HEK293T (cell line): Measurements from ENCODE around the gene ATP2A2.

Experiments
- CTCF ChIA-PET: fragments of 350-600 bp; formaldehyde crosslinking; extraction: SDS; loops from one replicate; lab custom pipeline; 2021; ENCODE audit warnings: antibody characterized with exemption, inconsistent platforms; lab: Yijun Ruan, JAX
- POLR2A ChIA-PET: fragments of 350-600 bp; formaldehyde crosslinking; extraction: SDS; loops from one replicate; lab custom pipeline; 2020; ENCODE audit warnings: antibody characterized with exemption, inconsistent platforms; lab: Yijun Ruan, JAX
- DNase-seq: peaks from one replicate; pipeline ENCODE4 v3.0.0; 2012; ENCODE audit warnings: mixed read lengths; ENCODE audit errors: extremely low spot score
- ARNT ChIP-seq: fragments of 450-650 bp; IDR thresholded peaks from 2 replicates; pipeline ENCODE4 v1.6.1; 2017; ENCODE audit warnings: mild to moderate bottlenecking
- BHLHE40 ChIP-seq: fragments of 450-650 bp; IDR thresholded peaks from 2 replicates; pipeline ENCODE4 v1.6.1; 2016; ENCODE audit warnings: mild to moderate bottlenecking, moderate library complexity, borderline replicate concordance
- CTBP1 ChIP-seq: fragments of 450-650 bp; IDR thresholded peaks from 2 replicates; pipeline ENCODE4 v1.6.1; 2016; ENCODE audit warnings: borderline replicate concordance
- ELF4 ChIP-seq: fragments of 450-650 bp; IDR thresholded peaks from 2 replicates; pipeline ENCODE4 v1.6.1; 2017; ENCODE audit warnings: antibody characterized with exemption
- FOXA1 ChIP-seq: fragments of 450-650 bp; IDR thresholded peaks from 2 replicates; pipeline ENCODE4 v1.6.1; 2016; ENCODE audit warnings: mild to moderate bottlenecking
- FOXK2 ChIP-seq: fragments of 450-650 bp; IDR thresholded peaks from 2 replicates; pipeline ENCODE4 v1.6.1; 2016; ENCODE audit warnings: mild to moderate bottlenecking
- FOXM1 ChIP-seq: fragments of 450-650 bp; IDR thresholded peaks from 2 replicates; pipeline ENCODE4 v1.6.1; 2017; ENCODE audit warnings: mild to moderate bottlenecking, borderline replicate concordance
- HDGF ChIP-seq: fragments of 450-650 bp; IDR thresholded peaks from 2 replicates; pipeline ENCODE4 v1.6.1; 2017; ENCODE audit warnings: antibody characterized with exemption, borderline replicate concordance
- L3MBTL2 ChIP-seq: fragments of 450-650 bp; conservative IDR thresholded peaks from 2 replicates; pipeline ENCODE4 v1.6.1; 2016; ENCODE audit warnings: mild to moderate bottlenecking
- LEF1 ChIP-seq: fragments of 450-650 bp; IDR thresholded peaks from 2 replicates; pipeline ENCODE4 v1.6.1; 2017; ENCODE audit warnings: mild to moderate bottlenecking, borderline replicate concordance
- NFRKB ChIP-seq: fragments of 450-650 bp; IDR thresholded peaks from 2 replicates; pipeline ENCODE4 v1.6.1; 2016; ENCODE audit warnings: mild to moderate bottlenecking, moderate library complexity
- SP1 ChIP-seq: fragments of 450-650 bp; IDR thresholded peaks from 2 replicates; pipeline ENCODE4 v1.6.1; 2017
- SUZ12 ChIP-seq: fragments of 450-650 bp; IDR thresholded peaks from 2 replicates; pipeline ENCODE4 v1.6.1; 2016; ENCODE audit warnings: mild to moderate bottlenecking
- TARDBP ChIP-seq: fragments of 450-650 bp; IDR thresholded peaks from 2 replicates; pipeline ENCODE4 v1.6.1; 2016
- ZNF384 ChIP-seq: fragments of 450-650 bp; IDR thresholded peaks from 2 replicates; pipeline ENCODE4 v1.6.1; 2016
- TF ChIP-seq, protein P1 (sequence below): fragments of 450-650 bp; IDR thresholded peaks from 2 replicates; pipeline ENCODE4 v1.6.1; 2016

Gene ATP2A2

DNA sequence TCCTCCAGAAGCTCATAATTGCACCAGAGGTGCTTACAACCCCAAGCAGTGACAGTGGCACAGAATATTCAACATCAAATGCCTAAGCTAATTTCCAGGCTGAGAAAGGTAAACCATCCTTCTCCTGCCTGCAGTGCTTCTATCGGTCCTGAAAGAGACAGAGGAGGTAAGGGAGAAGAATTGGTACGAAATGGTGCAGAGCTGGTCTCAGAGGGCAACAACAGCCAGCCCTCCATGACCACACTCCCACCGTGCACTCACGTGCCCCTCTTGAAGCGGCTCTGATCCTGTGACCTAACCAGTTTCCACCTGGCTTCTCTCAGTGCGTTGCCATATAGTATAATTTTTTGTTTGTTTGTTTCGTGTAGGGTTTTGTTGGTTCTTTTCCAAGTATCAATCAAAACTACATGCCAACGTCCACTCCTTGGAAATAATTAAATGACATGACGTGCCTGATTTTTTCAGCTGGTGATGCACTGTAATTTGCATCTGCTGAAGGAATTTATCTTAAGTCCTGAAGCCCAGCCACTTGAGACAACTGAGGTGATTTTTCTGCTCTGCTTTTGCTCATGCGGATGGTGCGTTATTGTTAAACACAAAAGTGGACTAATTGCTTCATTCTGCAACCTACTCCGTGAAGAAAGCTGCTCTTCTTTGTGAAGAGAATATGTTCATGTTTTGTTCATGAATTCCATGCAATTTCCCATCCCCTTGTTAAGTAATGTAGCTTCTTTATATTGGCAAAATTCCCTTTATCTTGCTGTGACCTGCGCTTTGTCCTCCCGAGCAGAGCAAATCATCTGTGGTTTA is 1.3 kb upstream of the ATP2A2 start:
- TF ChIP-seq NFRKB (no peak), BHLHE40 (no peak), HDGF (no peak), ARNT (no peak), TARDBP (no peak), SP1 (no peak), L3MBTL2 (no peak), FOXA1 (no peak)
- CTCF ChIA-PET, result interaction anchor here (0.8 kb wide), 1 partner anchor 55 kb away, joined by 3 read pairs; no protein-coding TSS in a partner anchor
- POLR2A ChIA-PET, result interaction anchor here (0.7 to 2.9 kb wide), 9 partner anchors 8 to 189 kb away, joined by 3 to 21 read pairs (median 5); partner anchors contain the start of genes FAM216A, GPN3 and IFT81
- no peak for DNase-seq

DNA sequence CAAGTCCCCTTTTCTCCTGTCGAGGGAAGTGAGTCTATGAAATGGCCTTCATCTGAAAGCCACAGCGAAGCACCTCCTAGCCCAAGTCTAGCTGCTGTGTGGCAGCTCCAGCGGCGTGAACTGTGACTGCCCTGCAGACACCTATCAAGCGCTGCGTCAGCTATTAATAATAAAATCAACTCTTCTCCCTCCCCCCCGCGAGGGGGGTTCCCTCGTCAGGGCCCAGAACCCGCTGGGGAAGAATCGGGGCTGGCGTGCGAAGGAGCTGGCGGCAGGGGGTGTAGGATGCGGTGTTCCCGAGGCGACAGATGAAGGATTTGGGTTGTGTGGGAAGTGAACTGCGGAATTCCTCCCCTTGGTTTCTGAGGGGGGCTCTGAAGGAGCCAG is 662 bp upstream of the ATP2A2 start:
- POLR2A ChIA-PET, result interaction anchor here (0.6 to 2.9 kb wide), 12 partner anchors 9 to 189 kb away, joined by 3 to 21 read pairs (median 4); partner anchors contain the start of genes FAM216A, GPN3 and IFT81
- TF ChIP-seq CTBP1 (no peak), TARDBP (no peak), FOXA1 (no peak), LEF1 (no peak), NFRKB (no peak), ZNF384 (no peak), BHLHE40 (no peak), L3MBTL2 (no peak), FOXK2 (no peak), ELF4 (no peak)
- TF ChIP-seq, protein P1, sequence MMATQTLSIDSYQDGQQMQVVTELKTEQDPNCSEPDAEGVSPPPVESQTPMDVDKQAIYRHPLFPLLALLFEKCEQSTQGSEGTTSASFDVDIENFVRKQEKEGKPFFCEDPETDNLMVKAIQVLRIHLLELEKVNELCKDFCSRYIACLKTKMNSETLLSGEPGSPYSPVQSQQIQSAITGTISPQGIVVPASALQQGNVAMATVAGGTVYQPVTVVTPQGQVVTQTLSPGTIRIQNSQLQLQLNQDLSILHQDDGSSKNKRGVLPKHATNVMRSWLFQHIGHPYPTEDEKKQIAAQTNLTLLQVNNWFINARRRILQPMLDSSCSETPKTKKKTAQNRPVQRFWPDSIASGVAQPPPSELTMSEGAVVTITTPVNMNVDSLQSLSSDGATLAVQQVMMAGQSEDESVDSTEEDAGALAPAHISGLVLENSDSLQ, result no peak
- CTCF ChIA-PET, result interaction anchor here (0.8 kb wide), 1 partner anchor 56 kb away, joined by 3 read pairs; no protein-coding TSS in a partner anchor
- no peak for DNase-seq

DNA sequence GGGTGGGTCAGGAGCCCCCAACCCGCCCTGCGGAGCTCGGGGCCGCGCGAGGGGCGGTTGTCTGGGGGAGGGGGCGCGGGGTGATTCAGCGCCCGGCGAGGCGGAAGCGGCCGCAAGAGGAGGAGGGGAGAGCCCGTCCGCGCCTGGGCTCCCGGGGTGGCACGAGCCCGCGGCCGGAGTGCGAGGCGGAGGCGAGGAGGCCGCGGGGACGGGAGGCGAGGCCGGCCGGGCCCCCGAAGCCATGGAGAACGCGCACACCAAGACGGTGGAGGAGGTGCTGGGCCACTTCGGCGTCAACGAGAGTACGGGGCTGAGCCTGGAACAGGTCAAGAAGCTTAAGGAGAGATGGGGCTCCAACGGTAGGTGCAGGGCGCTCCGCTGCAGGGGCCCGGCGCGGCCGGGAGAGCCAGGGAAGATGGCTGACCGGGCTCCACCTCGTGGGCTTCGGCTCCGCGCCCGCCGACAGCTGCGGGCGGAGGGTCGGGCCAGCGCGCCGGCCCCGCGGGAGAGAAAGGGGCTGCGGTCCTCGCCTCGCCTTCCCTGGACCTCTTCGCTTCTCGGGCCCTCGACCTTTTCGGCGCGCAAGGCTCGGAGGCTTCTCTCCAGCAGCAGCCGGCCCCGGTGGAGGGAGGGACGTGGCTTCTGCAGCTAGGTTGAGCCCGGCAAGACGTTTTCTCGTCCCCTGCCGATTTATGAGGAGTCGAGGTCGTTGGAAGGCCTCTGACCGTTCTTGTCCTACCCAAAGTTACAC is 677 bp downstream of the ATP2A2 start:
- POLR2A ChIA-PET, result interaction anchor here (1.1 to 2.9 kb wide), 6 partner anchors 10 to 158 kb away, joined by 3 to 21 read pairs (median 5); partner anchors contain the start of gene IFT81
- CTCF ChIA-PET, result no interaction called here
- peak; percentile 54 for DNase-seq
- TF ChIP-seq ZNF384, result no peak
- TF ChIP-seq CTBP1, result no peak
- TF ChIP-seq, protein P1, result no peak
- no peak for TF ChIP-seq NFRKB
- TF ChIP-seq ELF4, result no peak
- no peak for TF ChIP-seq HDGF
- TF ChIP-seq L3MBTL2, result no peak

DNA sequence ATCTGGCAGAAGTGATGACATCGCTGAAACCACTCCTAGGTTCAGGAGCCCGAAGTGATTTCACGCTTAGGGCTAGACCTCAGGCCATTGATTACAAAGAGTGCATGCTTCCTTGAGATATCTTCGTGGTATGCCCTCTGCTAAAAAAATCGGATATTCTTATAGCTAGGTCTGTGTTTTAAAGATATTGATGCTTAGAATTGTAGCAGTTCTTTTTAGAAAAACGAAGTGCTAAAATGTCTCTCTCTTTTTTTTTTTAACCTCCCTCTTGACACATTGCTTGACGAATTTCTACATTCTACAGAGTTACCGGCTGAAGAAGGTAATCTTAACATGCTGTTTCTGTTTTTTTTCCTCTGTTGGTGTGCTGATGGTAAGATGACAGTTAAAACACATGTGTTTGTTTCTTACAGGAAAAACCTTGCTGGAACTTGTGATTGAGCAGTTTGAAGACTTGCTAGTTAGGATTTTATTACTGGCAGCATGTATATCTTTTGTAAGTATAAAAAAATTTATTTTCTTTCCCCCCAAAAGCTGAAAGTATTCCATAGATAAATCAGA is 1.3 kb downstream of the ATP2A2 start:
- TF ChIP-seq ELF4 (no peak), FOXM1 (no peak), LEF1 (no peak), TARDBP (no peak), ARNT (no peak), BHLHE40 (no peak), L3MBTL2 (no peak), SUZ12 (no peak), ZNF384 (no peak), NFRKB (no peak), SP1 (no peak)
- TF ChIP-seq, protein P1, result no peak
- ChIA-PET CTCF (no interaction called here), POLR2A (interaction anchor here (2.5 kb wide), 1 partner anchor 15 kb away, joined by 18 read pairs; no protein-coding TSS in a partner anchor)
- no peak for DNase-seq

DNA sequence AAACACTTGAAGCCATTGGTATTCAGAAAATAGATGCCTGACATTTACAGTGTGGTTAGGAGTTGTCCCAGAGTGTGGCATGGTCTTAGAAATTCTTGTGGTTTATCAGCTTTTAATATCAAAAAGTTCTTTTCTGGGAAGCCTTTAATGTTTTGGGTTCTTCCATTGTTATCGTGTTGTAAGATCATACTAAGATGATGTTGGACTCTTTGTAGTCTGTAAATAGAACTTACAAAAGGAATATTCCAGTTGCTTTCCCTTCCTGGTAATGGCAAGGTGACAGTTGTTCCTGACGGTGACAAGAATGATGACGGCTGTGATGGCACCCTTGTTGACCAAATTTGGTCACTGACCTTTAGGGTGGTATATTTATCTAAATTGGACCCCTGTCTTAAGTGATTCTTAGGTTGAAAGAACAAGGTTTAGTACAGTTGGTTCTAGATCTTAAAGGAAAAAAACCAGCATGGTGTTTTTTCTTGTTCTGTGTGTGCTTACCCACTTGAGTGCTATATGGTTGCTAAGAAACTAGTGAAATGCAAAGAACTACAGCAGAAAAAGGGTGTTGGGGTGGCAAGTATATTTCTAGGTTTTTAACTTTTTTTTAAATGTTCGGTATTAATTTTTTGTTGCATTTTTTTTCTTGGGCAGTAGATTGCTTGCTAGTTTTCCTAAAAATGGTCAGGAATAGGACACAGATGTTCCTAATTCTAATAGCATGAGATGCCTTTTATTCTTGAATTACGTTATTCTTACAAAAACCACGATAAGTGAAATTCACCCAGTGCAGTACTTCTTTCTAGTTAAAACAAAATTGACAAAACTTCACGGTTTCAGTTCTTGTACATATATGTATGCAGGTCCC is 2.1 kb downstream of the ATP2A2 start:
- ChIA-PET POLR2A (no interaction called here), CTCF (no interaction called here)
- no peak for DNase-seq
- TF ChIP-seq FOXM1, result no peak
